ENCODE results near the gene SLC28A2.

The SLC28A2 gene

DNA sequence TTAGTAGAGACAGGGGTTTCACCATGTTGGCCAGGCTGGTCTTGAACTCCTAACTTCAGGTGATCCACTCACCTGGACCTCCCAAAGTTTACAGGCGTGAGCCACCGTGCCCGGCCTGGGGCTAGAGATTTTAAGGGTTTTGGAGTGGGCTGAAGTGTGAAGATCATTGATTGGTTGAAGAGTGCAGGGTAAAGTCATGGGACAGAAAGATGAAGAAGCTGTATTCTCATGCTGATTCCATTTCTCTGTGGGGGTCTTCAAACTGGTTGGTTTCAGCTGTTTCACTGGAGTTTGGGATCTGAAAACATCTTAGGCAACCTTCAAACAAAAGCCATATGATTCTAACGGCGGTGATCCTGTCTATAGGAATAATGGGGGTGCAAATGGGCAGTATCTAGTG is 74.2 kb downstream of the SLC28A2 start:
- no peak overlapping the region for H3K4me3 ChIP-seq (replicated peaks; ENCODE audit: low read depth, low read length)
- no peak for DNase-seq (ENCODE audit: extremely low read depth, low read depth)
- no peak for TF ChIP-seq CTCF (IDR thresholded peaks at IDR 0.05; ENCODE audit: low read depth, low read length, missing control alignments)

GRCh38 chr15:45326741-45327140 is 74.7 kb downstream of the SLC28A2 start:
- no peak overlapping the region for H3K4me3 ChIP-seq (replicated peaks; ENCODE audit: low read depth, low read length)
- DNase-seq (ENCODE audit: extremely low read depth, low read depth) = no peak
- no peak for TF ChIP-seq CTCF (IDR thresholded peaks at IDR 0.05; ENCODE audit: low read depth, low read length, missing control alignments)

All from HFF-Myc (cell line).